KMS-11 (cell line): ENCODE data around the gene ZNF236.

ENCODE experiments used
- H2AFZ ChIP-seq: fragments of 200-600 bp; sonication (generic); 2 replicates; pipeline ENCODE4 v1.6.1; 2016; ENCODE audit warnings: antibody characterized with exemption, mixed run types, low read depth
- H3K27ac ChIP-seq: fragments of 200-600 bp; sonication (generic); 2 replicates; pipeline ENCODE4 v1.6.1; 2016; ENCODE audit warnings: mild to moderate bottlenecking, mixed run types
- H3K27me3 ChIP-seq: fragments of 200-600 bp; sonication (generic); 2 replicates; pipeline ENCODE4 v1.6.1; 2017; ENCODE audit warnings: mild to moderate bottlenecking, low read depth, mixed run types, moderate library complexity; ENCODE audit not compliant: insufficient read depth
- H3K36me3 ChIP-seq: fragments of 200-600 bp; sonication (generic); 2 replicates; pipeline ENCODE4 v1.6.1; 2017; ENCODE audit warnings: mild to moderate bottlenecking, mixed run types; ENCODE audit not compliant: insufficient read depth
- H3K4me1 ChIP-seq: fragments of 200-600 bp; sonication (generic); 2 replicates; pipeline ENCODE4 v1.6.1; 2016; ENCODE audit warnings: mild to moderate bottlenecking, low read depth, mixed run types; ENCODE audit not compliant: poor library complexity, severe bottlenecking
- H3K4me2 ChIP-seq: fragments of 200-600 bp; sonication (generic); 2 replicates; pipeline ENCODE4 v1.7.0; 2016; ENCODE audit warnings: mild to moderate bottlenecking, mixed run types
- H3K4me3 ChIP-seq: fragments of 200-600 bp; sonication (generic); IDR thresholded peaks from 2 replicates; pipeline ENCODE4 v1.6.1; 2017; ENCODE audit warnings: low read depth, low read length, mixed read lengths; ENCODE audit not compliant: insufficient read depth
- H3K79me2 ChIP-seq: fragments of 200-600 bp; sonication (generic); 2 replicates; pipeline ENCODE4 v1.6.1; 2016; ENCODE audit warnings: low read depth, mixed run types; ENCODE audit not compliant: insufficient read depth
- H3K9ac ChIP-seq: fragments of 200-600 bp; sonication (generic); 2 replicates; pipeline ENCODE4 v1.6.1; 2016; ENCODE audit warnings: mild to moderate bottlenecking, mixed run types
- H4K20me1 ChIP-seq: fragments of 200-600 bp; sonication (generic); 2 replicates; pipeline ENCODE4 v1.6.1; 2016; ENCODE audit warnings: mild to moderate bottlenecking, mixed run types; ENCODE audit not compliant: insufficient read depth
- CTCF ChIP-seq: fragments of 200-600 bp; sonication (generic); conservative IDR thresholded peaks from 2 replicates; pipeline ENCODE4 v1.6.1; 2017; ENCODE audit warnings: low read depth, mild to moderate bottlenecking, antibody characterized with exemption, low read length, moderate library complexity, mixed read lengths

The ZNF236 gene

GRCh38 chr18:76914796-76915195, 92.4 kb downstream of the ZNF236 start:
- no peaks in the 10 kb centered on the region for H3K36me3 ChIP-seq
- no peak overlapping the region for H3K27ac ChIP-seq
- H2AFZ ChIP-seq, result no peak overlapping the region
- no peaks in the 10 kb centered on the region for H3K27me3 ChIP-seq
- H3K4me3 ChIP-seq, result no peak overlapping the region
- H3K4me1 ChIP-seq, result no peaks in the 10 kb centered on the region
- no peaks in the 10 kb centered on the region for H3K79me2 ChIP-seq
- H3K9ac ChIP-seq, result no peak overlapping the region
- H3K4me2 ChIP-seq, result no peak overlapping the region
- no peak for TF ChIP-seq CTCF
- no peaks in the 10 kb centered on the region for H4K20me1 ChIP-seq

- no peak for TF ChIP-seq CTCF
- H3K4me1 ChIP-seq, result no peaks in the 10 kb centered on the region
- no peak overlapping the region for H2AFZ ChIP-seq
- no peak overlapping the region for H3K9ac ChIP-seq
- H3K36me3 ChIP-seq, result no peaks in the 10 kb centered on the region; the same call in 1 of the 2 replicates
- no peak overlapping the region for H3K4me2 ChIP-seq
- H4K20me1 ChIP-seq, result no peaks in the 10 kb centered on the region
- H3K79me2 ChIP-seq, result no peaks in the 10 kb centered on the region
- H3K27me3 ChIP-seq, result no peaks in the 10 kb centered on the region
- no peak overlapping the region for H3K4me3 ChIP-seq
- no peak overlapping the region for H3K27ac ChIP-seq
Observed at GRCh38 chr18:76915456-76915855, 93.1 kb downstream of the ZNF236 start.

GRCh38 chr18:76920974-76921373, 98.6 kb downstream of the ZNF236 start:
- no peaks in the 10 kb centered on the region; the same call in 1 of the 2 replicates for H3K36me3 ChIP-seq
- no peaks in the 10 kb centered on the region for H3K27me3 ChIP-seq
- H3K9ac ChIP-seq, result no peak overlapping the region
- H3K4me2 ChIP-seq, result no peak overlapping the region
- H3K79me2 ChIP-seq, result no peaks in the 10 kb centered on the region
- TF ChIP-seq CTCF, result no peak
- no peaks in the 10 kb centered on the region for H4K20me1 ChIP-seq
- no peaks in the 10 kb centered on the region for H3K4me1 ChIP-seq
- H3K27ac ChIP-seq, result no peak overlapping the region
- H2AFZ ChIP-seq, result no peak overlapping the region
- H3K4me3 ChIP-seq, result no peak overlapping the region

DNA sequence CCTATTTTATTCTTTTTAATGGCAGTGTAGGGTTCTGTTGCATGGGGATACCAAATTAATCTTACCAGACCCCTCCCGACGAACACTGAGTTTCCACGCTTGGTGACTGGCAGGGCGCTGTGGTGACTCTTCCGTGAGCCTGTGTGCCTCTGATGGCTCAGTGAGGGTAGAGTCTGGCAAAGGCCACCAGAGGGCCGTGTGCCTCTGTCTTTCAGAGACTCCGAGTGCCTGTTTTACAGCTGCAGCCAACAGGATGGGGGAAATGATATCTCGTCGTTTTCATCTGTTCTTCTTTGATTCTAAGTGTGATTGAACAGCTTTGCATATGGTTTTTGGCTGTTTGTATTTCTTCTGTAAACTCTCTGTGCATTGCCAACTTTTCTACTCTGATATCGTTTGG, 99.8 kb downstream of the ZNF236 start:
- no peaks in the 10 kb centered on the region for H3K27me3 ChIP-seq
- H4K20me1 ChIP-seq, result no peaks in the 10 kb centered on the region
- no peaks in the 10 kb centered on the region for H3K4me1 ChIP-seq
- no peak overlapping the region for H3K4me2 ChIP-seq
- no peak overlapping the region for H2AFZ ChIP-seq
- H3K4me3 ChIP-seq, result no peak overlapping the region
- H3K9ac ChIP-seq, result no peak overlapping the region
- peak; percentile 30; the same call in 1 of the 2 replicates for TF ChIP-seq CTCF
- no peaks in the 10 kb centered on the region for H3K79me2 ChIP-seq
- no peaks in the 10 kb centered on the region; the same call in 1 of the 2 replicates for H3K36me3 ChIP-seq
- no peak overlapping the region for H3K27ac ChIP-seq
